IPS DF 4.7 (cell line): Measurements from ENCODE around the gene POLH.
"Not testable (repeated sequence)": the region's sequence is repeated elsewhere in the genome, so short reads cannot be mapped to it uniquely, and the experiment has no call there.

Experiments
- DNase-seq: peaks from one replicate; pipeline ENCODE4 v3.0.0-alpha.2; 2013; ENCODE audit warnings: low spot score; ENCODE audit errors: extremely low read depth

The POLH gene

GRCh38 chr6:43629505-43630300 lies 53.7 kb downstream of the POLH start:
- peak; percentile 87 for DNase-seq

DNA sequence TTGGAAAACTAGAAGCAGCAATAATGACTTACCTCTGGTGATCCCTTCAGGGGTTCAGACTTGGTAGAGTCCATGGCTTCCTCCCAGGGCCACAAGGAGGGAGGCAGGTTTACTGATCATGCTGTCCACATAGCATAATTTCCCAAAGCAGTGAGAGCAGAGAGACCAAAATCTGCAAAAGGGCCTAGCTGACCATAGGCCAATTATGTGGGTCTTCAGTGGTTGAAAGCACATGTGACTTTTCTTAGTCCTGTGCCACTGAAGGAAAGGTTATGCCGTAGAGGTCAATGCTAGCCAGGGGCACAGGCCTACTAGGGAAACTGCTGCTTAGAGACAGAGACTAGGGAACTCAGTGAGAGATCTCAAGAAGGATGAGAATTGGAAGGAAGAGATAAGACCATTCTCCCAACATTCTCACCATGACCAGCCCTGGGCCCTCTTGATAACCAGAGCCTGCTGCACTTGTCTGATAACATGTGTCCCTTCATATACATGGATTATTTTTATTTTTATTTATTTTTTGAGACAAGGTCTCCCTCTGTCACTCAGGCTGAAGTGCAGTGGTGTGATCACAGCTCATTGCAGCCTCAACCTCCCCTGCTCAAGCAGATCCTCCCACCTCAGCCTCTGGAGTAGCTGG lies 55.1 kb downstream of the POLH start:
- no peak for DNase-seq

- DNase-seq = not testable (repeated sequence)
Observed at GRCh38 chr6:43633002-43633401, 57.0 kb downstream of the POLH start.

GRCh38 chr6:43634702-43635303 lies 58.8 kb downstream of the POLH start:
- DNase-seq = no peak

DNA sequence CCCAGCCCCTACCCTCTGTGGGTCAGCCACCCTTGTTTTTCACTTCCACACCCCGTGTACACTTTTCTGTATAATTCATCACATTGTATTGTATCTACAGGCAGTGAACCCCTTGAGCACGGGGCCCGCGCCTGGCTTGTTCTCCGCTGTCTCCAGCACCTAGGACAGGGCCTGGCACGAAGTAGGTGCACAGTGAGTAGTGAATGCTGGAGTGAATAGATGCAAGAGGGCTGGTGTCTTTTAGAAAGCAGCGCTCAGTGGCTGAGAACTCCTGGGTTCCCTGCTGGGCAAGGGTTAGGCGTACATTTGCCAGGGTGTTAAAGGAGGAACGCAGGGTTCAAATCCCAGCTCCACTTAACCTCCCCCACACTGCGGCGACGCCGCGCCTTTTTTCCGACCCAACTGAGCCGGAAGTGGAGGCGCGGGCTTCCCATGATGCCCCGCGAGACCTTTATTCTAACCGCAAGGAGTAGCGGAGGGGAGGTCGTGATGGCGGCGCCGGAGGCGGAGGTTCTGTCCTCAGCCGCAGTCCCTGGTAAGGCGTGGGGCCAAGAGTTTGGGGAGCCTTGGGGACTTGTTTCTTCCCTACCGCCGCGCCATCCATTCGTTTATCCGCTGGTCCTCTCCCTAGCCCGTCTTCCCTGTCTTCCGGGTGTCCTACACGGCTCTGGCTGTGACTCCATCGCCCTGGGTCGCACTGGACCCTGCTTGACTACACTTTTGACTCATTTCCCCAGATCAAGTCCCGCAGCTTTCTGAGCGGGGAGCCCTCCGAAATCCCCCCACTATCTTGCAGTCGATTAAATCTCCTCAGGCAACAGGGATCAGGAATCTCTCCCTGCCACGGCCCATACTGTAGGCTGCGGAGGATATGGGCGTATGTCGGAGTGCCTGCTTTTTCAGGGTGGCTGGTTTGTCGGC lies 59.7 kb downstream of the POLH start, which contains the start of gene MAD2L1BP:
MAD2L1BP (plus strand) TSS at position 454 of the 921 bp plus-strand sequence; CDS start at position 490, 36 bp downstream.
- no peak for DNase-seq

DNA sequence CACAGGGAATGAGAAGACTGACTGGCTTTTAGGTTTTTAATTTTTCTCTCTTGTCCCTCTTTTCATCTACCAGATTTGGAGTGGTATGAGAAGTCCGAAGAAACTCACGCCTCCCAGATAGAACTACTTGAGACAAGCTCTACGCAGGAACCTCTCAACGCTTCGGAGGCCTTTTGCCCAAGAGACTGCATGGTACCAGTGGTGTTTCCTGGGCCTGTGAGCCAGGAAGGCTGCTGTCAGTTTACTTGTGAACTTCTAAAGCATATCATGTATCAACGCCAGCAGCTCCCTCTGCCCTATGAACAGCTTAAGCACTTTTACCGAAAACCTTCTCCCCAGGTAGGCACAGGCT lies 60.3 kb downstream of the POLH start:
- DNase-seq = no peak

GRCh38 chr6:43639984-43640800 lies 64.2 kb downstream of the POLH start:
- no peak for DNase-seq

DNA sequence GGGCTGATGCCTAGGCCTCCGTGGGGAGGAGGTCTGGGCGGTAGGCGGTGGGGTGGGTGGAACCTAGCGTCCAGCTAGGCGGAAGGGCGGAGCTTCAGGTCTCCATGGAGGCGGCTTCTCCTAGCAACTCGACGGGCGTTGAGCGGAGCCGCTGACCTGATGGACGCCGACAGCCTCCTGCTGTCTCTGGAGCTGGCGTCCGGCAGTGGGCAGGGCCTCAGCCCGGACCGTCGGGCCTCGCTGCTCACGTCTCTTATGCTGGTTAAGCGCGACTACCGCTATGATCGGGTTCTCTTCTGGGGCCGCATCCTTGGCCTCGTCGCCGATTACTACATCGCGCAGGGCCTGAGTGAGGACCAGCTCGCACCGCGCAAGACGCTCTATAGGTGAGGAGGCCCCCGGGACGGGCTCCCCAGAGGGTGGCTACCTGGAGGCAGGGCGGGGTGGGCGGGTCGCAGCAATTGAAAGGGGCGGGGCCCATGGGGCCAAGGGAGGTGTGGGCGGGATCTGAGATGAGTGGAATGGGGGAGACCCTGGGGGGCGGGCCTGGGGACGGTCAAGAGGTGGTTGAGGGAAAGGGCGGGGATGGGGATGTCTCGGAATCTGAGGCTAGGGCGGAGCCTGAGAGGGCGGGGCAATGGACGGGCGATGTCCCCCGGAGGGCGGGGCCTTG lies 69.1 kb downstream of the POLH start, which contains the start of gene RSPH9:
RSPH9 (plus strand) TSS at position 97 of the 673 bp plus-strand sequence; CDS start at position 160, 63 bp downstream.
- peak; percentile 49 for DNase-seq

GRCh38 chr6:43645613-43645964 lies 69.6 kb downstream of the POLH start:
- no peak for DNase-seq

DNA sequence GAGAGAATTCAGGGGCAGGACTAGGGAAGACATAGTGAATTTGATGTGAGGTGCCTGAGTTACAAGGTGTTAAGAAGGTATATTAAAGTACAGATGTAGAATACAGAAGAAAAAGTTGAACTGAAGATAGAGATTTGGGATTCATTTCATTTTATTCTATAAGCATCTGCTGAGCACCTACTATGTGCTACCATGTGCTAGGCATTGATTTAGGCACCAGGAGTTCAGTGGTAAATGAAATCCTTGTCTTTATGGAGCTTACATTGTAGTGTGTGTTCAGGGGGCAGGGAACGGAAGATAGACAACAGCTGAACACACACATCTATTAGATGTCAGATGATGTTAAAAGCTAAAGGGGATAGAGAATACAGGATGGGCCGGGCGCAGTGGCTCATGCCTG lies 71.6 kb downstream of the POLH start:
- no peak for DNase-seq

DNA sequence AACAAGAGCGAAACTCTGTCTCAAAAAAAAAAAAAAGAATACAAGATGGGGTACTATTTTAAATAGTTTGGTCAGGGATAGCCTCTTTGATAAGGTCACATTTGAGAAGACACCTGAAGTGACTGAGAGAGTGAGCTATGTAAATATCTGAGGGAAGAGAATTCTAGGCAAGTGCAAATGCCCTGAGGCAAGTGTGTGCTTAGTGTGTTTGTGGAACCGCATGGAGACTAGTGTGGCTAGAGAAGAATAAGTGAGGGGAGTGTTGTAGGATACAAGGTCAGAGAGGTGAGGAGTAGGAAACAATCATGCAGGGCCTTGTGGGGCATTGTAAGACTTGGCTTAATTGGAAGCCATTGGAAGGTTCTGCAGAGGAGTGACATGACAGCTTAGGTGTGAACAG lies 72.3 kb downstream of the POLH start:
- no peak for DNase-seq

DNA sequence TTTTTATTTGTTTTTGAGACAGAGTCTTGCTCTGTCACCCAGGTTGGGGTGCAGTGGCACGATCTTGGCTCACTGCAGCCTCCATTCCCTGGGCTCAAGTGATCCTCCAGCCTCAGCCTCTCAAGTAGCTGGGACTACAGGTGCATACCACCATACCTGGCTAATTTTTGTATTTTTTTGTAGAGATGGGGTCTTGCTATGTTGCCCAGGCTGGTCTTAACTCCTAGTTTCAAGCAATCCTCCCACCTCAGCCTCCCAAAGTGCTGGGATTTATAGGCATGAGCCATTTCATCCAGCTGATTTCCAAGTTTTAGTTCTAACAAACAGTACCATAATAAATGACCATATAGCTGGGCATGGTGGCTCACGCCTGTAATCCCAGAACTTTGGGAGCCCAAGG lies 76.8 kb downstream of the POLH start:
- DNase-seq = not testable (repeated sequence)

GRCh38 chr6:43657221-43657802 lies 81.3 kb downstream of the POLH start:
- no peak for DNase-seq

DNA sequence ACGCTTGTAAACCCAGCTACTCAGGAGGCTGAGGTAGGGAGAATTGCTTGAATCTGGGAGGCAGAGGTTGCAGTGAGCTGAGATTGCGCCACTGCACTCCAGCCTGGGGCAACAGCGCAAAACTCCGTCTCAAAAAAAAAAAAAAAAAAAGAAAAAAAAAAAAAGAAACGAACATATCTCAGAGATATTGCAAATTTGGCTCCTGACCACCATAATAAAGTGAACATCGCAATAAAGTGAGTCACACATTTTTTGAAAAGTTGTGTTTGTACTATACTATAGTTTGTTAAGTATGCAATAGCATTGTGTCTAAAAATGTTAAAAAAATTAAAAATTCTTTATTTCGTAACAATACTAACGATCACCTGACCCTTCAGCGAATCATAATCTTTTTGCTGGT lies 82.2 kb downstream of the POLH start:
- DNase-seq = no peak

GRCh38 chr6:43662948-43663347 lies 87.0 kb downstream of the POLH start:
- DNase-seq = not testable (repeated sequence)
